KOPT-K1 (cell line): ENCODE data around the gene BEST4.
"Not testable (repeated sequence)": the region's sequence is repeated elsewhere in the genome, so short reads cannot be mapped to it uniquely, and the experiment has no call there.

Source experiments
- H3K27ac ChIP-seq: fragments of 200-600 bp; sonication (generic); 2 replicates; pipeline ENCODE4 v1.5.1; 2016; ENCODE audit warnings: antibody characterized with exemption, mild to moderate bottlenecking, low read depth, low read length; ENCODE audit not compliant: poor library complexity, severe bottlenecking
- H3K36me3 ChIP-seq: fragments of 200-600 bp; sonication (generic); 2 replicates; pipeline ENCODE4 v1.5.1; 2017; ENCODE audit warnings: antibody characterized with exemption, mild to moderate bottlenecking, low read length, moderate library complexity; ENCODE audit not compliant: insufficient read depth
- H3K9me3 ChIP-seq: fragments of 200-600 bp; sonication (generic); 2 replicates; pipeline ENCODE4 v1.5.1; 2017; ENCODE audit warnings: antibody characterized with exemption, low read length, mild to moderate bottlenecking; ENCODE audit not compliant: insufficient read depth, poor library complexity, severe bottlenecking

BEST4 gene

DNA sequence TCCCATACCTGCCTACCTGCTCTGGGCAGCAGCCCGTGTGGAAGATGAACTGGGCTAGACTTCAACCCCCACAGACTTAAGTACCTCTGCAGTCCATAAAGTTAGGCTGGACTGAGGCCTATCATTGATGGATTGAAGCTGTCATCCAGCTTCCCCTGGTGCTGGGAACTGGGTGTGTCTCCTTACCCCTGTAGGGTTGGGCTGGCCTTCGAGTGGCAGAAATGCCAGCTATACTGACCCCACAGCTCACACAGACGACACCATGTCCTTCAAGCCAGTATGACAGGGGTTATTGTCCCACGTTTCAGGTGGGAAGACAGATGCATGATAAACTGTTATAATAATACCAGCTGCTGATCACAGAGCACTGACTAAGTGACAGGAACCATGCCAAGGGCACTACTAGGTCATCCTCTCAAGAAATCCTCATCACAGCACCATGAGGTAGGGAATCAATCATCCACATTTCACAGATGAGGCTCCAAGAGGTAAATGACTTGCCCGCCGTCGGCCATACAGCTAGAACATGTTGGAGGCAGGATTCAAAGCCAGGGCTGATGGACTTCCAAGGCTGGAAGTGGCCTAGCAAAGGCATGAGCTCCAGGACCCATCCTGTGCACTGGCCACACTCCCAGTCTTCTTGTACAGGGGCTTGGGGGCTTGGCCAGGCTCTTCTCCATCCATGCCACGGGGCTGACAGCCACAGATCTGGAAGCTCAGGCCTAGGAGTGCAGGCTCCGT, at the start of gene BEST4:
Gene BEST4 (minus strand): TSS at position 51 of the 741 bp plus-strand sequence. CDS start 465 bp downstream, outside the sequence.
- Histone ChIP-seq H3K9me3 (no peaks in the 10 kb centered on the region), H3K27ac (no peak within 1 kb of the TSS), H3K36me3 (0 out of 2 replicates have a peak, but pooled peaks cover under 1% of the 10 kb centered on the region)

DNA sequence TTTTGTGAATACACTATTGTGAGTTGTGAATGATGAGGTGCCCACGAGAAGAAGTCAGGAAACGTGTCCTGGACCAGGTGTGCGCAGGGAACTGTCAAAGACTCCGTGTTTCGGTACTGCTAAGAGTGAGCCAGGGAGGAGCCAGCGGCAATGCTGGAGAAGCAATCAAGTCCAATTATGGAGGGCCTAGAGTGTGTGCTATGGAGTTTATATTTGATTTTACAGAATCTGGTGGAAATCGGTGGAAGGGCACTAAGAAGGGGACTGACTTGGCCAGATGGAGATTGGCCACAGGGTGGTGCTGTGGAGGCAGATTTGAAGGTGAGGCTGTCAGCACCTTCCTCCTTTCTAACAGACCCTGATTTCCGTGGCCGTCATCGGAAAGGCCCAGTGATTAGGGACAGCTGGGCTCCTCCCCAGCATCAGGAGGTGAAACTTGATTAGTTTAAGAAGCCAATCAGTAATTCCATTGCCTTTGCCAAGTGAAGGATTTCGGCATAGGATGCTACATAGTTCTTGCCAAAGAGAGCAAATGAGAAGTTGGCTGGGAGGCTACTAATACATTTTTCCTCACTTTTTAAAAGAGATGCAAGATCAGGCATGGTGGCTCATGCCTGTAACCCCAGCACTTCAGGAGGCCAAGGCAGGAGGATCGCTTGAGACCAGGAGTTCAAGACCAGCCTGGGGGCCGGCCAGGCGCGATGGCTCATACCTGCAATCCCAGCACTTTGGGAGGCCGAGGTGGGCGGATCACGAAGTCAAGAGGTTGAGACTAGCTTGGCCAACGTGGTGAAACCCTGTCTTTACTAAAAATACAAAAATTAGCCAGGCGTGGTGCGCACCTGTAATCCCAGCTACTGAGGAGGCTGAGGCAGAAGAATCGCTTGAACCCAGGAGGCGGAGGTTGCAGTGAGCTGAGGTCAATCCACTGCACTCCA, 48.0 kb upstream of the BEST4 start:
- Histone ChIP-seq H3K9me3 (no peaks in the 10 kb centered on the region), H3K36me3 (no peaks in the 10 kb centered on the region), H3K27ac (no peak overlapping the region)

DNA sequence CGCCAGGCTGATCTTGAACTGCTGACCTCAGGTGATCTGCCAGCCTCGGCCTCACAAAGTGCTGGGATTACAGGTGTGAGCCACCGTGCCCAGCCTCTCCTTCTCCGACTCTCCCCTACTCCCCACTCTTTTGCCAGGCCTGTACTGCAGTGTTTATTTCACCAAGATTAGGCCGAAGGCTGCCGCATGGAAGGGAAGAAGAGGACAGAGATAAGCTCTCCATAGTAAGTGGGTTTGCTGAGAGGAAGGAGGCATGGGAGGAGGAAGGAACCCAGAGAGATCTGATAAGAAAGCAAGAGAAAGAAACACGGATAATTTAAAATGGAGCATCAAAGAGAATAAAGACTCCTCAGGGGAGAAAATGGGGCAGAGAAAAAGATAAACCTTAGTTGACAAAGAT, 46.4 kb upstream of the BEST4 start:
- no peaks in the 10 kb centered on the region for H3K9me3 ChIP-seq
- H3K36me3 ChIP-seq = no peaks in the 10 kb centered on the region
- H3K27ac ChIP-seq = no peak overlapping the region

DNA sequence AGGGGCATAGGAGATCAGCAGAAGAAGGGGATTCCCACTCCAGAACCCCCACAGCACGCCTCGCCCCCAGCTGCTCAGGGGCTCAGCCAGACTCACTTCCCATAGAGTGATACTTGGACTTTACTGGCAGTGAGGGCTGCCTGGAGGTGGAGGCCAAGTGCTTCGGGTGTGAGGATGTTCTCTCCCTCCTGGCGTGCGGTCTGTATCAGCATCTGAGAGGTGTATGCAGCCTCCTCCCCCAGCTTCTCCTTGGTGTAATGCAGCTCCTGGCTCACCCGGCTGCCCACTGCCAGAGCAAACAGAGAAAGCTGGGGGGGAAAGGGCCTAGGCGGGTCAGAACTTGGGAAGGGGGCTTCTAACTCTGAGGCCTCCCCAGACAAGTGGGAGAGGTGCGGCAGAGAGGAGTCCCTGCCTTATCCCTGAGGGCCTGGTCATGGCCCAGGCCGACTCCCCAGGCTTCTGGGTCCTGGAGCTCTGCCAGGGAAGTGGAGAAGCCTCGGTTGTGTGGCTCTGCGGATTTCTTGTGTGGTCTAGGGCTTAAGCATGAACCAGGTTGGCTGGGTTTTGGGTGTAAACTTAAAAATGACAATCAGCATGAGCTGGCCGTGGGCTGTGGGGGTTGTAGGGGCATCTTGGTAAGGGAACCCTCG, 44.2 kb upstream of the BEST4 start:
- H3K9me3 ChIP-seq = no peaks in the 10 kb centered on the region
- no peaks in the 10 kb centered on the region for H3K36me3 ChIP-seq
- H3K27ac ChIP-seq = no peak overlapping the region

DNA sequence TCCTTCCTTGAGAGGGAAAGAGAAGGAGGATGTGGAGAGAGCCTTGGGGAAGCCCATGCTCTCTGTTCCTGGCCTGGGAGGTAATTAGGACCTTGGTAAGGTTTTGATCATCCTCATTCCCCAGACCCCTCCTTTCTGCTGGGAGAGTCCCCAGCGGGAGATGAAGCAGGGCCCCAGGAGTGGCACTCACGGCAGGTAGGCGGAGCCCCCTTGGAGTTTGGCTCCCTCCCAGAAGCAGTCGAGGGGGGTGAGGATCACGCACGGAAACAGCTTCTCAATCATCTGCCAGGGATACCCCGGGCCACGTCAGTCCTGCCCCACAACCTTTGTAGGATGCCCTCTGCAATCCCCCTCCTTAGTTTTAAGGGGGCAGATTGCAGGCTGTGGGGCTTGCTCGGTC, 43.5 kb upstream of the BEST4 start:
- no peaks in the 10 kb centered on the region for H3K9me3 ChIP-seq
- H3K27ac ChIP-seq = no peak overlapping the region
- H3K36me3 ChIP-seq = no peaks in the 10 kb centered on the region

DNA sequence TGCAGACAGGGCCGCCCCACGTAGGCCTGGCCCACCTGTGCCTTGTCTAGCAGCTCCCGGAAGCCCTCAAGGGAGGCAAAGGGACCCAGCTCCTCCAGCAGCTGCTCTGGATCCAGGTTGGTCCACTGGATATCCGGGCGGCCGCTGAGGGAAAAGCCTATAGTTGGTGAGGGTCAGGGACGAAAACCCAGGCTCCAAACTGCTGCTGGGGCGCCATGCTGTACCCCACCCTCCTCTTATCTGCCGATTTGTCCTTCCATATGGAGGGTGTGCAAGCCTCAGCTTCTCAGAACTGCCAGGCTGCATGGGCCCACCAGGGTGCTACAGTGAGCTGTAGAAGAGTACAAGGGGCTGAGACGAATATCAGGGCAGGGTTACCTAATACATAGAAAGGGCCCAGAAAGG, 42.9 kb upstream of the BEST4 start:
- no peaks in the 10 kb centered on the region for H3K36me3 ChIP-seq

DNA sequence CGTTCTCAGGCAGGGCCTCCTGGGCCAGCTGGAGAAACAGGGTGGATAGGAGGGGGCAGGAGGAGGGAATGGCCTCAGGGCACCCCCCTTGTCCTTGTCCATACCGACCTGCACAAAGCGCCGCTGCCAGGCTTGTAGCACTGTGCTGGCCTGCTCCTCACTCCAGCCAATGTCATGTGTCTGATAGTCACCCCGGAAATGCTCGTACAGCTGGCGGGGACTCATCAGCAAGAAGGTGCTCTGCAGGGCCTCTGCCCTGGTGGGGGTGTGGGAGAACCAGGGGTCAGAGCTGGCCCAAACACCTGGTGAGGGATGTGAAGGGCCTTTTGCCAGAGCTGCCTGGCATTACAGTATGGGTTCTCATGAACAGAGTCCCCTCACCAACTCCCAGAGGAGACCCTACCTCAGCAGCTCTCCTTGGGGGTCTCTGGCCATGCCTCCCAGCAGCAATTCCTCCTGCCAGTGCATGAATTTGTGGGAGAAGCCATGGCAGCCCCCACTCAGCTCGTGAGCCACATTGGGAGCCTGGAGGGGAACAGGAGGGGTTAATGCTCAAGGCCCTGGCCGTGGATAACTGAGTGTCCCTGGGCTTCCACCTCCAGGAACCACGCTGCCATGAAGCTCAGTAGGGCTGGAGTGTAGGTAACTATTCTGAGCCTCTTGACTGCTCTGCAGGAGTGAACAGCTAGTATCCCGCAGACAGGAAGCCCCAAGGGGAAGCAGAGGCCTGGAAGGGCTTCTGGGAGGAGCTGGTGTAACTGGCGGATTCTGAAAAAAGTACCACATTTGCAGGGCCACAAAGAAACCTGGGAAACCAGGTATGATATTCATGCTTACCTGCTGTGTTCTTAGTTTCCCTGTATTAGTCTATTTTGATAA, 41.8 kb upstream of the BEST4 start:
- Histone ChIP-seq H3K27ac (no peak overlapping the region), H3K36me3 (no peaks in the 10 kb centered on the region), H3K9me3 (no peaks in the 10 kb centered on the region)

More for the DNA sequence above, 42.9 kb upstream of the BEST4 start:
- no peak overlapping the region for H3K27ac ChIP-seq
- no peaks in the 10 kb centered on the region for H3K9me3 ChIP-seq

DNA sequence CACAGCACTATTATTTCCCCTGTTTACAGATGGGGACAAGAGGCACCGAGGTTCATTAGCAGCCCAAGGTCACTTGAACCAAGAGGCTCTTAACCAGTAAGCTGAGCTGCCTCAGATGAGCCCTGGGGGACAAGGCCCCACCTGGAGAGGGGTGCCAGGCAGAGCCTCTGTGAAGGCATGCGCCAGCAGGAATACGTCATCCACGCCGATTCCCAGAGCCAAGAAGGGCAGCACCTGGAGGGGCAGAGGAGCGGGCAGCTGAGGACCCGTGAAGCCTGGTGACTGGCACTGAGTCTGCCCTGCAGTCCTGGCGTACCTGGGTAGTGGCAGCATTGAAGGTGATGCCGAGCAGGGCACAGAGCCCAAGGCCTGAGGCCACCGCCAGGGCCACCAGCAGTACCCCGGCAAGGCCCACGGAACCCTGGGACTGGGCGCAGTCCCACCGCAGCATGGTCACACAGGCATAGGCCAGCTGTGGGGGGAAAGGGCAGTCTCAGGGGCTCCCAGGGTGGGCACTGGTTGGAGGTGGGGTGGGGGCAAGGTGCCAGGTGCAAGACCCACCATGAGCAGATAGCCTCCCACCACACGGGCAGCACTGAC, 41.0 kb upstream of the BEST4 start:
- Histone ChIP-seq H3K36me3 (no peaks in the 10 kb centered on the region), H3K9me3 (no peaks in the 10 kb centered on the region), H3K27ac (no peak overlapping the region)

DNA sequence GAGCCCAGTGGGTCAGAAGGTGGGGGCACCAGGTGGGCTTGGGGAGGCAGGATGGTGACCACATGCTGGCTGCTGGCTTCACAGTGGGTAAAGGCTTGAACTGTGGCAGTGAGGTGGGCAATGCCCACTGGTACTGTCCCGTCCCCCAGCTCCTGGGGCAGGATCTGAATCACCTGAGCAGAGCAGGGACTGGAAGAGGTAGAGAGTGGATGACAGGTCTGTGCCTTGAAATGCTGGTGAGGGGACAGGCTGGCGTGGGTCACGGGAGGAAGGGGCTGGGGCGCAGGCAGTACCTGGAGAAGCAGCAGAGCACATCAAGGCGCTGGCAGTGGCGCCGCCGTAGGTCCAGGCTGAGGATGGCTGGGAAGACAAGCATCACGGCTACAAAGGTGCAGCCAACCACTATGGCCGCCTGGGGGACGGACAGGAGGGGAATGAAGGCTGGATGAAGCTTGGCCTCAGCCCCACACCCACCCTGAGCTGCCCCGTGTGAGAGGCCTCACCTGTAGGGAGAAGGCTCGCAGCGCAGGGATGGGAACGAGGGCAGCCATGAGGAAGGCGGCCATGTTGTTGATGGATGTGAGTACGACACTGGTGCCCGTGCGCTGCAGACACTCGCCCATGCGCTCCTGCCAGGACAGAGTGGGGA, 40.2 kb upstream of the BEST4 start:
- H3K27ac ChIP-seq = no peak overlapping the region
- H3K36me3 ChIP-seq = no peaks in the 10 kb centered on the region
- no peaks in the 10 kb centered on the region for H3K9me3 ChIP-seq

DNA sequence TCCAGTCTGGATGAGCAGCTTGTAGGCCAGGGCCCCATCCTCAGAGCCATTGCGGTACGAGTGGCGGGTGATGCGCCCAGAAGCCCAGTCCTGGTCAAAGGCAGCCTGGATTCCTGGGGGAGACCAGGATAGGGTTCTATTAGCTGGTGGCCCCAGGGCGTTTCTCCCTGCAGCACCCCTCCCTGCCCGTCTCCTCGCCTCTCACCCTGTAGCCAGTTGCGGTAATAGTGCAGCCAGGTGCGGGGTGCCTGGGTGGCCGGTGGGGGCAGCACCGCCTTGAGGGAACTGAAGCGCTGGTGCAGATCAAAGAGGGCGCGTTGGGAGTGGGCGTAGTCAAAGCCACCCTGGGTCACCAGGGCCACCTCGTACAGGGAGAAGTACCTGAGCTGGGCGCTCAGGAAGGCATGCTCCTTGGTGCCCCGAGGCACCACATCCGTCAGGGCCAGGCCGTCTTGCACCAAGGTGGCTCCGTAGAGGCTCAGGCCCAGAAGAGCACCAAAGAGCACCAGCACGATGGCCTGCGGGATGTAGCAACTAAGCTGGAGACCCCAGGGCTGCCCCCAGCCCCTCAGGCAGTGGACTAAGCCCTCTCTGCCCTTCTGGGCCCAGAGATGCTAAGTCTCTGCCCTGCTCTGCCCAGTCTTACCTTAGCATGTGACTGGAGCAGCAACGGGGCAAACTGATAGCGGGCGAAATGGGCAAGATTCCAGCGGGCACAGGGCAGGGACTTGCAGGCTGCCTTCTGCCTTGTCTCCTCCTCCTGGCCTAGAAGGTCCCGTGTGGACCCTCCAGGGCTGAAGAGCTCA, 39.4 kb upstream of the BEST4 start:
- Histone ChIP-seq H3K27ac (no peak overlapping the region), H3K9me3 (no peaks in the 10 kb centered on the region), H3K36me3 (no peaks in the 10 kb centered on the region)

DNA sequence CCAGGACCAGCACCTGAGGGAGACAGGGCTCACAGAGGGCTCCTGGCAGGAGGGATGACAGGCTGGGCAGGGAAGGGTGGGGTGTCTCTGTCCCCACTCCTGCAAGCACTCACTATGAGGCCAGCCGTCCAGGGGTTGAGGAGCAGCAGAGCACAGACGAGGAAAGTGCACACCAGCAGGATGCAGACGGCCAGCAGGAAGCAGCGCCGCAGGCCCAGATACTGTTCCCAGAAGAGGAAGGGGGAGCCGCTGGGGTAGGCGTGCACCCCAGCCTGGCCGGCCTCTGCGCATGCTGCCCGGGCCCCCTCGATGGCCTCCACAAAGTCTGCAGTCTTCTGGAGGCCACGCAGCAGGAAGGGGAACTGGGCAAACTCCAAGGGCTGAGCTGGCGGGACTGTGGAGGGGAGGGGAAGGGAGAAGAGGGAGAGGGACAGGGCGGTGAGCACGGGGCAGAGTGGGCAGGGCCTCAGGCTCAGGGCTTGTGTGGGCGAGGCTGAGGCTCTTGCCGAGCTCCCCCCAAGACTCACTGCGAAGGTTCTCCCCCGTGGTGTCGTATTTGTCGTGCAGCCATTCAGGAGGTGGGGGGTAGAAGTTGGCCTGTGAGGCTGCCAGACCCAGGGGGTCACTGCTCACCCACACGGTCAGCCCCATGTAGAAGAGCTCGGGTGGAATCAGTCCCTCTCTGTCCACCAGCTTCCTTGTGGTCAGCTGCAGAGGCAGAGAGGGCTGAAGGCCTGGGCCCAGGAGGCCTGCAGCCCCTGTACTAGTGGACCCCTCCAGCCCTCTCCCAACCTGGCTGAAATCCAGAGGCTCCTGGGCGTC, 38.6 kb upstream of the BEST4 start:
- H3K9me3 ChIP-seq = no peaks in the 10 kb centered on the region
- no peak overlapping the region for H3K27ac ChIP-seq
- H3K36me3 ChIP-seq = no peaks in the 10 kb centered on the region

DNA sequence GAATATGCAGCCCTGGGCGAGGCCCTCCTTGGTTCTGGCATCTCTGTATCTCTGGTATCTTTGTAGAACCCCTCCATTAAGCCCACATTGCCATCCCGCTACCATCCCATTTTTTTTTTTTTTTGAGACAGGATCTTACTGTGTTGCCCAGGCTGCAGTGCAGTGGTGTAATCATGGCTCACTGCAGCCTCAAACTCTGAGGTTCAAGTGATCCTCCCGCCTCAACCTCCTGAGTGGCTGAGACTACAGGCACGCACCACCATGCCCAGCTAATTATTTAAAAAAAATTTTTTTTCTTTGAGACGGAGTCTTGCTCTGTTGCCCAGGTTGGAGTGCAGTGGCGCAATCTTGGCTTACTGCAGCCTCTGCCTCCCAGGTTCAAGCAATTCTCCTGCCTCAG, 36.4 kb upstream of the BEST4 start:
- H3K27ac ChIP-seq, H3K9me3 ChIP-seq, H3K36me3 ChIP-seq: not testable (repeated sequence)
